ENCODE results near the gene TTL. TPM values are rescaled to one million over a fixed set of nuclear protein-coding genes. Genes with fewer than 3 reads are reported as not detected.

Gene TTL
- total and polyA plus RNA-seq, 4 donors, result 3.6 to 9.5 (median 7.1) TPM

- Histone ChIP-seq H3K4me1 (ENCODE audit: control insufficient read depth in 4 of 4, insufficient read depth in 4 of 4, low read length in 3 of 4) (peaks cover 7 to 27% (median 22%) of the 10 kb centered on the region in 4 donors), H3K27me3 (ENCODE audit: control insufficient read depth in 4 of 4, insufficient read depth in 4 of 4, low read length in 3 of 4) (no peaks in the 10 kb centered on the region), H3K9me3 (ENCODE audit: control insufficient read depth in 4 of 4, low read length in 3 of 4) (no peaks in the 10 kb centered on the region), H3K27ac (ENCODE audit: low read depth in 1 of 2, low read length in 2 of 2) (peak within 1 kb of the TSS; percentile 63 to 78), H3K9ac (ENCODE audit: low read depth in 1 of 2, low read length in 2 of 2) (peak within 1 kb of the TSS; percentile 63 to 90), H3K36me3 (ENCODE audit: control insufficient read depth in 4 of 4, insufficient read depth in 3 of 4, low read depth in 1 of 4, low read length in 3 of 4) (peaks cover 0 to 3% (median 0%) of the 10 kb centered on the region in 4 donors), H3K4me3 (ENCODE audit: low read depth in 1 of 3, low read length in 3 of 3) (peak within 1 kb of the TSS; percentile 88 to 98 (median 95))
- TF ChIP-seq FOXA1 (IDR thresholded peaks at IDR 0.05), result no peak
- TF ChIP-seq RXRA (IDR thresholded peaks at IDR 0.05), result peak; percentile 14 to 54
- peak; percentile 75 for TF ChIP-seq YY1 (IDR thresholded peaks at IDR 0.05)
- TF ChIP-seq ZBTB33 (IDR thresholded peaks at IDR 0.05), result peak; percentile 97
- no peak for TF ChIP-seq EGR1 (IDR thresholded peaks at IDR 0.05; ENCODE audit: low read depth in 2 of 2)
- TF ChIP-seq RAD21 (IDR thresholded peaks at IDR 0.05), result no peak
- TF ChIP-seq HNF4G (IDR thresholded peaks at IDR 0.05), result no peak
- peak; percentile 61 for TF ChIP-seq NR2F2 (IDR thresholded peaks at IDR 0.05)
- TF ChIP-seq JUND (IDR thresholded peaks at IDR 0.05), result peak in 1 of 2 donors; percentile 87
- TF ChIP-seq TAF1 (conservative IDR thresholded peaks at IDR 0.05), result no peak
- TF ChIP-seq REST (IDR thresholded peaks at IDR 0.05), result peak; percentile 62
- TF ChIP-seq GABPA (IDR thresholded peaks at IDR 0.05 in 1 of 2, conservative IDR thresholded peaks at IDR 0.05 in 1 of 2), result peak; percentile 86 to 96
- no peak for TF ChIP-seq CTCF (IDR thresholded peaks at IDR 0.05; ENCODE audit: low read depth, low read length, missing input control)
- peak; percentile 5 for TF ChIP-seq FOXA2 (IDR thresholded peaks at IDR 0.05)
- peak; percentile 39 for TF ChIP-seq SP1 (IDR thresholded peaks at IDR 0.05)
- TF ChIP-seq HNF4A (conservative IDR thresholded peaks at IDR 0.05), result no peak
- TF ChIP-seq, protein P1, sequence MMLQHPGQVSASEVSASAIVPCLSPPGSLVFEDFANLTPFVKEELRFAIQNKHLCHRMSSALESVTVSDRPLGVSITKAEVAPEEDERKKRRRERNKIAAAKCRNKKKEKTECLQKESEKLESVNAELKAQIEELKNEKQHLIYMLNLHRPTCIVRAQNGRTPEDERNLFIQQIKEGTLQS (IDR thresholded peaks at IDR 0.05), result no peak
- TF ChIP-seq, protein P2, sequence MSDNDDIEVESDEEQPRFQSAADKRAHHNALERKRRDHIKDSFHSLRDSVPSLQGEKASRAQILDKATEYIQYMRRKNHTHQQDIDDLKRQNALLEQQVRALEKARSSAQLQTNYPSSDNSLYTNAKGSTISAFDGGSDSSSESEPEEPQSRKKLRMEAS (IDR thresholded peaks at IDR 0.05), result peak; percentile 90
- peak; percentile 83 for DNase-seq (ENCODE audit: low spot score)
- WGBS, result under 1% methylated on average over 67 of the region's 67 CpGs
Measured at GRCh38 chr2:112542123-112542983, 60.4 kb downstream of the TTL start, which contains the start of gene POLR1B. POLR1B (plus strand) TSS chr2:112542465; CDS start chr2:112542495, 30 bp downstream.
